Erythroblast (primary cell): ENCODE measurements around the gene ZFR.

Source experiments
- DNase-seq, 2 experiments: peaks; one replicate each; lab custom pipeline; 2025; lab: John Stamatoyannopoulos, UW
- GATA1 ChIP-seq: IDR thresholded peaks from 2 replicates; pipeline ENCODE4 v1.6.1; 2011; ENCODE audit warnings: low read depth, mild to moderate bottlenecking, control low read depth, low read length, moderate library complexity
- POLR2A ChIP-seq: IDR thresholded peaks from 2 replicates; pipeline ENCODE4 v1.6.1; 2011; ENCODE audit warnings: mild to moderate bottlenecking, low read length

Gene ZFR

GRCh38 chr5:32309761-32310160 is 134.8 kb downstream of the ZFR start:
- DNase-seq: no peak
- TF ChIP-seq GATA1: no peak
- TF ChIP-seq POLR2A: no peak

- TF ChIP-seq POLR2A (no peak), GATA1 (no peak)
Measured at GRCh38 chr5:32308946-32309345, 135.6 kb downstream of the ZFR start.

GRCh38 chr5:32307769-32308194 is 136.8 kb downstream of the ZFR start:
- TF ChIP-seq GATA1: no peak
- no peak for TF ChIP-seq POLR2A
- DNase-seq: peak in 1 of 2 experiments; percentile 39

More at GRCh38 chr5:32308946-32309345, 135.6 kb downstream of the ZFR start:
- peak in 1 of 2 experiments; percentile 21 for DNase-seq

- no peak for TF ChIP-seq POLR2A
- TF ChIP-seq GATA1: no peak
- DNase-seq: peak; percentile 12 to 45
Measured at GRCh38 chr5:32304622-32305021, 139.9 kb downstream of the ZFR start.
